ENCODE results near the gene COL15A1.
"Not testable (repeated sequence)": the region's sequence is repeated elsewhere in the genome, so short reads cannot be mapped to it uniquely, and the experiment has no call there.

Gene COL15A1

GRCh38 chr9:99092643-99093491 lies 149.2 kb downstream of the COL15A1 start:
- FAIRE-seq, result no peak

GRCh38 chr9:99093492-99093791 lies 149.7 kb downstream of the COL15A1 start:
- no peak for FAIRE-seq

GRCh38 chr9:99095565-99095964 lies 151.9 kb downstream of the COL15A1 start:
- FAIRE-seq, result no peak

- FAIRE-seq, result no peak
Observed at GRCh38 chr9:99096409-99096808, 152.7 kb downstream of the COL15A1 start.

- FAIRE-seq, result not testable (repeated sequence)
Observed at GRCh38 chr9:99099806-99100585, 156.3 kb downstream of the COL15A1 start.

GRCh38 chr9:99101271-99101670 lies 157.6 kb downstream of the COL15A1 start:
- no peak for FAIRE-seq

- no peak for FAIRE-seq
Observed at GRCh38 chr9:99101812-99102211, 158.1 kb downstream of the COL15A1 start.

GRCh38 chr9:99103054-99103895 lies 159.6 kb downstream of the COL15A1 start:
- FAIRE-seq, result no peak

GRCh38 chr9:99103901-99104458 lies 160.3 kb downstream of the COL15A1 start:
- FAIRE-seq, result no peak

GRCh38 chr9:99104459-99105151 lies 160.9 kb downstream of the COL15A1 start, which contains the start of gene TGFBR1:
TGFBR1 (plus strand) TSS chr9:99105113; CDS start chr9:99105206, 93 bp downstream.
- FAIRE-seq, result no peak

- FAIRE-seq, result no peak
Observed at GRCh38 chr9:99105152-99106043, 161.7 kb downstream of the COL15A1 start.

- FAIRE-seq, result no peak
Observed at GRCh38 chr9:99106044-99106375, 162.3 kb downstream of the COL15A1 start.

- FAIRE-seq, result no peak
Observed at GRCh38 chr9:99107421-99107820, 163.7 kb downstream of the COL15A1 start.

GRCh38 chr9:99108131-99108530 lies 164.4 kb downstream of the COL15A1 start:
- no peak for FAIRE-seq

- FAIRE-seq, result no peak
Observed at GRCh38 chr9:99109522-99109921, 165.8 kb downstream of the COL15A1 start.

- no peak for FAIRE-seq
Observed at GRCh38 chr9:99112750-99113413, 169.2 kb downstream of the COL15A1 start.

- no peak for FAIRE-seq
Observed at GRCh38 chr9:99113414-99114048, 169.8 kb downstream of the COL15A1 start.

GRCh38 chr9:99114049-99114440 lies 170.3 kb downstream of the COL15A1 start:
- FAIRE-seq, result no peak

- FAIRE-seq, result no peak
Observed at GRCh38 chr9:99114846-99115500, 171.3 kb downstream of the COL15A1 start.

GRCh38 chr9:99116003-99116411 lies 172.3 kb downstream of the COL15A1 start:
- no peak for FAIRE-seq

All from islet of Langerhans (tissue), 1 donor.